Measurements from ENCODE around the gene CRTC3.

- TF ChIP-seq CTCF (IDR thresholded peaks at IDR 0.05; ENCODE audit: low read depth, low read length, missing input control): no peak
- TF ChIP-seq RAD21 (IDR thresholded peaks at IDR 0.05): no peak
Observed at GRCh38 chr15:90609242-90610180, 79.8 kb downstream of the CRTC3 start.
